Hepatocyte (in vitro differentiated cells): Measurements from ENCODE around the gene LPAR6.

Experiments used
- EZH2phosphoT487 ChIP-seq: fragments of 200-600 bp; sonication (generic); IDR thresholded peaks from one replicate; pipeline ENCODE4 v1.6.1; 2018; ENCODE audit warnings: antibody characterized with exemption, mild to moderate bottlenecking, low read depth, moderate library complexity; ENCODE audit not compliant: unreplicated experiment, severe bottlenecking
- TF ChIP-seq, protein P1 (sequence below): fragments of 200-600 bp; sonication (generic); IDR thresholded peaks from 2 replicates; pipeline ENCODE4 v1.5.1; 2016; ENCODE audit warnings: antibody characterized with exemption, mild to moderate bottlenecking; ENCODE audit not compliant: poor library complexity

DNA sequence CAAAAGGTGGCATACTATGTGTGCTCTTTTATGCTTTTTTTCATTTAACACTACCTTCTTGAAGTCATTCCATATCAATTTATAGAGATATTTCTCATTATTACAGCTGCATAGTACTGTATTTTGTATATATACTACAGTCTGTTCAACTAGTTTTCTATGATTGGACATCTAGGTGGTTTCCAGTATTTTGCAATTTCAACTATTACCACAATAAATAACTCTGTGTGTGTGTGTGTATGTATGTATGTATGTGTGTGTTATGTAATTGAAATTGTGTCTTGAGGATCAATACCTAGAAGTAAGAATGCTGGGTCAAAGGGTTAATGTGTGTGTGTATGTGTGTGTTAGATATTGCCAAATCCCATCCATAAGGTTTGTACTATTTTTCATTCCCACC lies 7.0 kb downstream of the LPAR6 start:
- TF ChIP-seq, protein P1, sequence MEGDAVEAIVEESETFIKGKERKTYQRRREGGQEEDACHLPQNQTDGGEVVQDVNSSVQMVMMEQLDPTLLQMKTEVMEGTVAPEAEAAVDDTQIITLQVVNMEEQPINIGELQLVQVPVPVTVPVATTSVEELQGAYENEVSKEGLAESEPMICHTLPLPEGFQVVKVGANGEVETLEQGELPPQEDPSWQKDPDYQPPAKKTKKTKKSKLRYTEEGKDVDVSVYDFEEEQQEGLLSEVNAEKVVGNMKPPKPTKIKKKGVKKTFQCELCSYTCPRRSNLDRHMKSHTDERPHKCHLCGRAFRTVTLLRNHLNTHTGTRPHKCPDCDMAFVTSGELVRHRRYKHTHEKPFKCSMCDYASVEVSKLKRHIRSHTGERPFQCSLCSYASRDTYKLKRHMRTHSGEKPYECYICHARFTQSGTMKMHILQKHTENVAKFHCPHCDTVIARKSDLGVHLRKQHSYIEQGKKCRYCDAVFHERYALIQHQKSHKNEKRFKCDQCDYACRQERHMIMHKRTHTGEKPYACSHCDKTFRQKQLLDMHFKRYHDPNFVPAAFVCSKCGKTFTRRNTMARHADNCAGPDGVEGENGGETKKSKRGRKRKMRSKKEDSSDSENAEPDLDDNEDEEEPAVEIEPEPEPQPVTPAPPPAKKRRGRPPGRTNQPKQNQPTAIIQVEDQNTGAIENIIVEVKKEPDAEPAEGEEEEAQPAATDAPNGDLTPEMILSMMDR, result no peak
- TF ChIP-seq EZH2phosphoT487, result no peak
